Body of pancreas (tissue), 4 donors: ENCODE results near the gene SVBP. TPM values are rescaled to one million over a fixed set of nuclear protein-coding genes. Genes with fewer than 3 reads are reported as not detected.

Experiments
- ATAC-seq: fragments of 150-250 bp; one replicate; pipeline ENCODE4 v1.9.1; 2016
- DNase-seq, 4 donors: peaks; one replicate each; pipeline ENCODE4 v3.0.0-alpha.2; 2019
- H3K27ac ChIP-seq, 4 donors: fragments of 200-600 bp; sonication (generic); 1 replicate in 3 of 4; 2 replicates in 1 of 4; pipeline versions ENCODE4 v1.5.1 to v1.6.1; 2016 to 2019; ENCODE audit warnings: mild to moderate bottlenecking in 1 of 4, mixed read lengths in 1 of 4, moderate library complexity in 1 of 4
- H3K27me3 ChIP-seq, 2 donors: fragments of 200-600 bp; sonication (generic); one replicate each; pipeline ENCODE4 v1.6.0; 2016; ENCODE audit warnings: mild to moderate bottlenecking in 1 of 2
- H3K36me3 ChIP-seq, 2 donors: fragments of 200-600 bp; sonication (generic); replicated peaks in 1 of 2; 2 replicates each; pipeline ENCODE4 v1.5.1; 2016; ENCODE audit warnings: low read depth in 2 of 2; ENCODE audit not compliant: insufficient read depth in 1 of 2
- H3K4me1 ChIP-seq: fragments of 200-600 bp; sonication (generic); one replicate; pipeline ENCODE4 v1.6.0; 2016
- H3K4me3 ChIP-seq, 2 donors: fragments of 200-600 bp; sonication (generic); 1 replicate in 1 of 2; 2 replicates in 1 of 2; pipeline ENCODE4 v1.5.1; 2016 to 2019
- H3K9me3 ChIP-seq, 3 donors: fragments of 200-600 bp; sonication (generic); 1 replicate in 2 of 3; 2 replicates in 1 of 3; pipeline ENCODE4 v1.5.1; 2016
- POLR2A ChIP-seq, 3 donors: fragments of 450-650 bp; IDR thresholded peaks; one replicate each; pipeline ENCODE4 v1.6.1; 2016; ENCODE audit warnings: antibody characterized with exemption in 3 of 3, mild to moderate bottlenecking in 2 of 3
- WGBS, 2 donors: methylation state at CpG; one replicate each; pipeline ENCODE4 v1.1.5; 2017; 5-methylcytosine and 5-hydroxymethylcytosine counted together
- intact Hi-C: fragments of 100-400 bp; cut with DNase I; formaldehyde crosslinking; loops from one replicate; pipeline ENCODE4 v1.15.1; 2023
- total RNA-seq, 2 donors: library from RNA; depleted of rRNA; stranded (reverse); fragments of >200 nt; gene quantifications; one replicate each; pipeline ENCODE4 v1.1.0, GENCODE V29; 2016
- TF ChIP-seq, protein P1 (sequence below), 7 experiments: fragments of 450-650 bp in 4 of 7; fragments of 200-600 bp in 3 of 7; sonication (generic) in 3 of 7; IDR thresholded peaks; one replicate each; pipeline ENCODE4 v1.5.1; 2016 to 2019; ENCODE audit warnings: antibody characterized with exemption in 7 of 7

The SVBP gene
- total RNA-seq, 2 donors from 2014 or later, result 12.2 to 12.5 TPM

DNA sequence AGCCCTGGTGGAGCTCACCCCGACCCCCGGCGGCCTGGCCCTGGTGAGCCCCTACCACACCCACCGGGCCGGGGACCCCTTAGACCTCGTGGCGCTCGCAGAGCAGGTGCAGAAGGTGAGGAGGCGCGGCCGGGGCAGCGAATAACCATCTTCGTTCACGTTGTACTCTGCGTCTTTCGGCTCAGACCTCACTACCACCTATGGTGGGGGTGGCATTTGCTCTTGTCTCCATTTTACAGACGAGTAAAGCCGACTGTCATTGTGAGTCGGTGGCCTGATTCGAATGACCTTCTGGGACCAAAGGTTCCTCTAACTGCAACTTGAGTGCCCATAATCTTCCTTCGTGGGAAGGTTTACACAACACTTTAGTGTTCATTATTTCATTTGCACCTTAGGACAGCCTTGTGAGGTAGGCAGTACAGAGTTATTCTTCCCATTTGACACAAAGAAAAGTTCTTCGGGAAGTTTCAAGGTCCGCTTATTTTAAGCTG is 49.6 kb downstream of the SVBP start:
- Histone ChIP-seq H3K9me3 (no peaks in the 10 kb centered on the region), H3K36me3 (no peaks in the 10 kb centered on the region), H3K27me3 (no peaks in the 10 kb centered on the region), H3K4me3 (peak overlapping the region; percentile 88 to 95), H3K27ac (peak overlapping the region; percentile 65 to 92 (median 78)), H3K4me1 (peaks cover 28% of the 10 kb centered on the region)
- DNase-seq (no peak), ATAC-seq (peak; percentile 5)
- 1 to 2% methylated on average over 15 to 23 of the region's 23 CpGs for WGBS, 2 donors
- TF ChIP-seq POLR2A (IDR thresholded peaks at IDR 0.05), result no peak
- TF ChIP-seq, protein P1, sequence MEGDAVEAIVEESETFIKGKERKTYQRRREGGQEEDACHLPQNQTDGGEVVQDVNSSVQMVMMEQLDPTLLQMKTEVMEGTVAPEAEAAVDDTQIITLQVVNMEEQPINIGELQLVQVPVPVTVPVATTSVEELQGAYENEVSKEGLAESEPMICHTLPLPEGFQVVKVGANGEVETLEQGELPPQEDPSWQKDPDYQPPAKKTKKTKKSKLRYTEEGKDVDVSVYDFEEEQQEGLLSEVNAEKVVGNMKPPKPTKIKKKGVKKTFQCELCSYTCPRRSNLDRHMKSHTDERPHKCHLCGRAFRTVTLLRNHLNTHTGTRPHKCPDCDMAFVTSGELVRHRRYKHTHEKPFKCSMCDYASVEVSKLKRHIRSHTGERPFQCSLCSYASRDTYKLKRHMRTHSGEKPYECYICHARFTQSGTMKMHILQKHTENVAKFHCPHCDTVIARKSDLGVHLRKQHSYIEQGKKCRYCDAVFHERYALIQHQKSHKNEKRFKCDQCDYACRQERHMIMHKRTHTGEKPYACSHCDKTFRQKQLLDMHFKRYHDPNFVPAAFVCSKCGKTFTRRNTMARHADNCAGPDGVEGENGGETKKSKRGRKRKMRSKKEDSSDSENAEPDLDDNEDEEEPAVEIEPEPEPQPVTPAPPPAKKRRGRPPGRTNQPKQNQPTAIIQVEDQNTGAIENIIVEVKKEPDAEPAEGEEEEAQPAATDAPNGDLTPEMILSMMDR (IDR thresholded peaks at IDR 0.05), result no peak
- intact Hi-C loops, result loop anchor here (10.0 kb wide), 1 partner anchor 93 kb away; no protein-coding TSS in a partner anchor

DNA sequence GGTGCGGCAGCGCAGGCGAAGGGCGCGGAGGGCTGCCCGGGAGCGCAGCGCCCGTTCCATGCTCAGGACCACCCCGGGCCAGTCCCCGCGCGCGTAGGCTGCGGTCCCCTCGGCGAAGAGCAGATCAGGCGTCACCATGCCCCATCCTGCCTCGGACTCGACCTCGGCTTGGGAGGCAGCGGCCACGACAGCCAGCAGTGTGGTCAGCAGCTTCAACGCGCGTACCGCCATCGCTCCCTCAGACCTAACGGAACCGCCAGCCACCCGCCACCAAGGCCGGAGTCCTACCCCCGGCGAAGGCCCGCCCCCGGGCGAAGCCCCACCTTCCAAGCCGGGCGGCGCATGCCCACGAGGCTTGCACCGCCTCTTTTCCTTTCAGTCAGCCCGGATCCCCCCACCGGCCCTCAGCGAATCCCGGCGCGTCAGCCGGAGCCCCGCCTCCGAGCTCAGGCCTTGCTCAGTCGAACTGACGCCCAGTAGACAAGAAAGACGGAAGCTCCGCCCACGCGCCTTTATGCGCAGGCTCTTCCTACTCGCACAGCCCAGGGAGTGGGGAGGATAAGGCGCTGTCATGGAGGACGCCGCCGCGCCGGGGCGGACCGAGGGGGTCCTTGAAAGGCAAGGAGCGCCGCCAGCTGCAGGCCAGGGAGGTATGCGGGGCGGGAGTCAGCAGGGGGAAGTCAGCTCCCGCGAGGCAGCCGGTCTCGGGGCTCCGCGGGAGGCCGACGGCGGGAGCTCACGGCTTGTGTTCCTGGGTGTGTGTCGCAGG is 50.3 kb downstream of the SVBP start, which contains the start of the genes C1orf50 and P3H1:
C1orf50 (plus strand) TSS at position 509 of the 769 bp plus-strand sequence; CDS start at position 572, 63 bp downstream.
P3H1 (minus strand) TSS at position 288 of the 769 bp plus-strand sequence; CDS start at position 231, 57 bp downstream.
- WGBS, 2 donors, result 0% methylated on average over 19 to 82 of the region's 82 CpGs
- Histone ChIP-seq H3K9me3 (no peaks in the 10 kb centered on the region), H3K4me1 (peaks cover 28% of the 10 kb centered on the region), H3K36me3 (no peaks in the 10 kb centered on the region), H3K27ac (peak within 1 kb of the TSS; percentile 65 to 92 (median 78)), H3K4me3 (peak within 1 kb of the TSS; percentile 88 to 96), H3K27me3 (no peaks in the 10 kb centered on the region)
- intact Hi-C loops, result loop anchor here (10.0 kb wide), 1 partner anchor 92 kb away; no protein-coding TSS in a partner anchor
- DNase-seq, result peak; percentile 100
- ATAC-seq, result peak; percentile 98
- TF ChIP-seq, protein P1 (IDR thresholded peaks at IDR 0.05), result no peak
- peak; percentile 84 to 93 (median 93) for TF ChIP-seq POLR2A (IDR thresholded peaks at IDR 0.05)

DNA sequence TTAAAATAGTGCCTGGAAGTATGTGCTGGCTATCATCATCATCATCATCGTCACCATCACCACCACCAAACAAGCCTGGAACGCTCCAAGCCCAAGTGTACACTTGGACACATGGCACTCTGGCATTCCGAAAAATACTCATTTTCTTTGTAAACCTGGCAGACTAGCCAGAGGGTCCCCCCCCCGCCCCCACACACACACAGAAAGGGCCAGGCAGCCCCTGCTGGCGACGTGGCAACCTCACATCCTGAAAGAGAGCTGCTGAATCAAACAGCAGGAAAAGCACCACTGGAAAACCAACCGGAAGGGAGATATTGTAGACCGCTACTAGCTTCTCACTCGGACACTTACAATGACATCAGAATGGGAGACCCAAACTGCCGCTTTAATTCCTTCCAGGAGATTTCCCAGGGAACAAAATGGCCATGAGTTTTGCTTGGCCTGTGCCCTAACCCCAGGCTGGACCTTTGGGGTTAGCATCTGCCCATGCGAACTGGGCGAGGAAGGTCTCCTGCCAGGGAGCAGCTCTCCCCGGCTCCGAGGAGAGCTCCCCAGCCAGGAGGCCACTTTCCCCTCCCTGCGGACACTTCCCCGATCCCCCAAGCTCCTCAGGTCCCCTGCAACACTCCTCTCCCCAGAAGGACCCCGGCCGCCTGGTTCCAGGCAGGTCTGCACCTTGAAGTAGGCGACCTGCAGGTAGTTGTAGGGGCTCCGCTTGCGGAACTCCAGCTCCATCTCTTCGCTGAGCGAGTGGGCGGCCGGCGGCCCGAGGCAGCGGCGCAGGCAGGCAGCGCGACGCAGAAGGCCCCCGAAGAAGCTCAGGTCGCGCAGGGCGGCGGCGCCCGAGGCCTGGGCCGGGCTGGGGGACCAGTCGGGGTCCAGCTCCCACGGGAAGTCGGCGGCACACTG is 51.1 kb downstream of the SVBP start:
- Histone ChIP-seq H3K4me3 (peak overlapping the region; percentile 48 to 96), H3K9me3 (no peaks in the 10 kb centered on the region), H3K27me3 (no peaks in the 10 kb centered on the region), H3K4me1 (peaks cover 28% of the 10 kb centered on the region), H3K27ac (peak overlapping the region in 3 of 4 donors; percentile 46 to 92 (median 84)), H3K36me3 (no peaks in the 10 kb centered on the region)
- intact Hi-C loops, result loop anchor here (10.0 kb wide), 1 partner anchor 91 kb away; no protein-coding TSS in a partner anchor
- peak; percentile 6 for ATAC-seq
- TF ChIP-seq POLR2A (IDR thresholded peaks at IDR 0.05), result no peak
- TF ChIP-seq, protein P1 (IDR thresholded peaks at IDR 0.05), result peak in 5 of 7 experiments; percentile 21 to 56 (median 45)
- DNase-seq, result peak; percentile 26 to 48 (median 36)
- WGBS, 2 donors, result 0% methylated on average over 15 to 44 of the region's 44 CpGs

DNA sequence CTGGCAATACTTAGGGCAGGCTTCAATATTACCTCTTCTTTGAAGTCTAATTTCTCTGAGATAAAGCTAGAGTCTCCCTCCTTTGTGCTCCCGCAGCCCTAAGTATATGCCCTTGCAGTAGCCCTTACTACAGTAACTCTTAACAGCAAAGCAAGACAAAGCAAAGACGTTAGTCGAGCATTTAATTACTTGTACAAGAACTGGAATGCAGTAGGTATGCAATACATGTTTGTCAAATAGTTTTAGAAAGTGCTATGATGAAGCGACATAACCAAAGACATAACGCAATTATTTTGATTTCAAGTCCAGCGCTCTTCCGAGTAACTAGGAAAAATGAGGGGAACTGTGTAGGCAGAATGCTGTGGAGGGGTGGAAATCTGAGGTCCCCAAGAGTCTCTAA is 51.9 kb downstream of the SVBP start:
- ATAC-seq, result no peak
- WGBS, 2 donors, result 16 to 18% methylated on average over 7 of the region's 7 CpGs

More for the DNA sequence above, 51.9 kb downstream of the SVBP start:
- TF ChIP-seq, protein P1 (IDR thresholded peaks at IDR 0.05), result no peak
- Histone ChIP-seq H3K36me3 (no peaks in the 10 kb centered on the region), H3K27me3 (no peaks in the 10 kb centered on the region), H3K4me3 (no peak overlapping the region), H3K4me1 (peaks cover 28% of the 10 kb centered on the region), H3K9me3 (no peaks in the 10 kb centered on the region), H3K27ac (no peak overlapping the region)
- no peak for DNase-seq
- intact Hi-C loops, result loop anchor here (10.0 kb wide), 1 partner anchor 90 kb away; no protein-coding TSS in a partner anchor
